BE2C (cell line): ENCODE results near the gene ATF6.

Source experiments
- DNase-seq: peaks from one replicate; pipeline ENCODE4 v3.0.0-alpha.2; 2020
- H3K27me3 ChIP-seq: fragments of 250-450 bp; sonication (Bioruptor Pico); 2 replicates; pipeline ENCODE4 v1.5.1; 2020; ENCODE audit warnings: mild to moderate bottlenecking
- H3K36me3 ChIP-seq: fragments of 250-450 bp; sonication (Bioruptor Pico); 2 replicates; pipeline ENCODE4 v1.5.1; 2020; ENCODE audit warnings: mild to moderate bottlenecking
- H3K4me1 ChIP-seq: fragments of 250-450 bp; sonication (Bioruptor Pico); 2 replicates; pipeline ENCODE4 v1.5.1; 2020
- H3K4me3 ChIP-seq: 2 replicates; pipeline ENCODE4 v1.5.1; 2011; ENCODE audit warnings: low read depth, low read length
- H3K9me3 ChIP-seq: fragments of 250-450 bp; sonication (Bioruptor Pico); 2 replicates; pipeline ENCODE4 v1.5.1; 2020
- TF ChIP-seq, protein P1 (sequence below): IDR thresholded peaks from 2 replicates; pipeline ENCODE4 v1.5.1; 2012; ENCODE audit warnings: mild to moderate bottlenecking, low read depth, low read length

The ATF6 gene

DNA sequence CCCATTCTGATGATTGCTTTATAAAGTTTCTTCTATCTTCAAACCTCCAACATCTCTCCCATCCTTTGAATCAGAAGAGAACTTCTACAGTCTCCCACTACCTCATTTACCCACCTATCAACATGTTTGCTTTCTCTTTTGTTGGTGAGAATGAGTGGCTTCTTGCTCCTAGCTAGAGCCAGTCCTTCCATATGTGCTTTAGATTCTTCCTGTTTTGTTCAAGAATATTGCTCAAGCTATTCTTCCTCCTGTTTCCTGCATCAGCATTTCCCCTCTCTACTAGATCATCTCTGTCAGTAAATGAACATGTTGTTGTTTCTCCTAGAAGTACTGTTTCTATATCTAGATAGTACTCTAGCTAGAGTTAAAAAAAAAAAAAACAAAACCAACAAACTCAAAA lies 6.3 kb downstream of the ATF6 start:
- no peaks in the 10 kb centered on the region for H3K4me1 ChIP-seq
- no peak overlapping the region for H3K4me3 ChIP-seq
- DNase-seq = no peak
- no peaks in the 10 kb centered on the region for H3K9me3 ChIP-seq
- H3K27me3 ChIP-seq = no peaks in the 10 kb centered on the region
- no peaks in the 10 kb centered on the region for H3K36me3 ChIP-seq
- TF ChIP-seq, protein P1, sequence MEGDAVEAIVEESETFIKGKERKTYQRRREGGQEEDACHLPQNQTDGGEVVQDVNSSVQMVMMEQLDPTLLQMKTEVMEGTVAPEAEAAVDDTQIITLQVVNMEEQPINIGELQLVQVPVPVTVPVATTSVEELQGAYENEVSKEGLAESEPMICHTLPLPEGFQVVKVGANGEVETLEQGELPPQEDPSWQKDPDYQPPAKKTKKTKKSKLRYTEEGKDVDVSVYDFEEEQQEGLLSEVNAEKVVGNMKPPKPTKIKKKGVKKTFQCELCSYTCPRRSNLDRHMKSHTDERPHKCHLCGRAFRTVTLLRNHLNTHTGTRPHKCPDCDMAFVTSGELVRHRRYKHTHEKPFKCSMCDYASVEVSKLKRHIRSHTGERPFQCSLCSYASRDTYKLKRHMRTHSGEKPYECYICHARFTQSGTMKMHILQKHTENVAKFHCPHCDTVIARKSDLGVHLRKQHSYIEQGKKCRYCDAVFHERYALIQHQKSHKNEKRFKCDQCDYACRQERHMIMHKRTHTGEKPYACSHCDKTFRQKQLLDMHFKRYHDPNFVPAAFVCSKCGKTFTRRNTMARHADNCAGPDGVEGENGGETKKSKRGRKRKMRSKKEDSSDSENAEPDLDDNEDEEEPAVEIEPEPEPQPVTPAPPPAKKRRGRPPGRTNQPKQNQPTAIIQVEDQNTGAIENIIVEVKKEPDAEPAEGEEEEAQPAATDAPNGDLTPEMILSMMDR = no peak

DNA sequence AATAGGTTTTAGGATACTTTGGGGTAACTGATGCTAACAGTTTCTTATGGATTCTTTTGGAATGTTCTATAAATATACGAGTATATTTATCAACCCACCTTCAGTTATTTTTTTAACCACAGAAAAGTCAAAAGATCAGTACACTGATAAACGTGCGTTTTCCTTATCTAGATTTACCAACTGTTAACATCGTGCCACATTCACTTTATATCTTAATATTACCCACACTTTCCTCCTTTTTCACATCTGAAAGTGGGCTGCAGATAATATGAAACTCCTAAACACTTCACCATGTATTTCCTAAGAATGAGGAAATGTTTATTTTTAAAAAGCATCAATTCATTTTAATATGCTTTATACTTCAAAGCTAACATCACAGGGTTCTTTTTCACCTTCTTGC lies 7.7 kb downstream of the ATF6 start:
- Histone ChIP-seq H3K36me3 (no peaks in the 10 kb centered on the region), H3K27me3 (no peaks in the 10 kb centered on the region), H3K4me3 (no peak overlapping the region), H3K4me1 (no peaks in the 10 kb centered on the region), H3K9me3 (no peaks in the 10 kb centered on the region)
- TF ChIP-seq, protein P1 = no peak
- no peak for DNase-seq

DNA sequence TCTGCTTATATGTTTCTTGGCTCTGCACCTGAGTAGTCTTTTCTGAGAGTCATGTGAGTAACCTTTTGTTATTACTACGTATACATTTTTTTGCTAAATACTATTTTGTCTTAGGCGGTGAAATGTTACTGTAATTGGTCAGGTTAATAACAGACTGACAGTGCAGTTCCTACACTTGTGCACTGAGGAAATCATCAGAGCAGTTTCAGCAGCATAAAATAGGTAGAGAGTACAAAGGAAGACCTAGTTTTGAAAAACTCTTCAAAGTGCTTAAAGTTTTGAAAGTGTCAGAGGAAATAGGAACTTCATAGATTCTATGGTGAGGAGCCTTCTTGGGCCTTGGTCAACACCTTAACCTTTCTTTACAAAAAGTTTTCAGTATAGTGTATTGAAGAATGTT lies 11.1 kb downstream of the ATF6 start:
- no peaks in the 10 kb centered on the region for H3K9me3 ChIP-seq
- H3K4me1 ChIP-seq = no peaks in the 10 kb centered on the region
- TF ChIP-seq, protein P1 = no peak
- H3K27me3 ChIP-seq = no peaks in the 10 kb centered on the region
- H3K4me3 ChIP-seq = no peak overlapping the region
- no peak for DNase-seq
- H3K36me3 ChIP-seq = peaks cover 6% of the 10 kb centered on the region

DNA sequence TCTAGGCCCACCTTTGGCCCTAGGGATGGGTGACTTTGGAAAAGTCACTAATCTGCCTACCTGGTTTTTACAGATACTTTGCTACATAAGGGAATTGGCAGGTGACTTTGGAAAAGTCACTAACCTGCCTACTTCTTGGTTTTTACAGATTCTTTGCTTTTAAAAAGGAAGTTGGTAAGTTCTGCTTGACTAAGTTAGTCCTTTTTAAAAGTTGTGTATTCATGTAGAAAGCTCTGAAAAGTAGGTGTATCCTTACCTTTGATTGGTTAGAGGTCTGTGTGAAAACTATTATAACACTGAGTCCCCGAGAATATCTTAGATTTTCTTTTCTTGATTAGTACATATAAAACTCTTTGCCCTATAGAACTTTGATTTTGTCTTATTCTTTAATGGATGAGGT lies 12.4 kb downstream of the ATF6 start:
- TF ChIP-seq, protein P1 = no peak
- no peaks in the 10 kb centered on the region for H3K27me3 ChIP-seq
- no peaks in the 10 kb centered on the region for H3K4me1 ChIP-seq
- H3K36me3 ChIP-seq = peaks cover 11% of the 10 kb centered on the region
- no peak overlapping the region for H3K4me3 ChIP-seq
- DNase-seq = no peak
- H3K9me3 ChIP-seq = no peaks in the 10 kb centered on the region

DNA sequence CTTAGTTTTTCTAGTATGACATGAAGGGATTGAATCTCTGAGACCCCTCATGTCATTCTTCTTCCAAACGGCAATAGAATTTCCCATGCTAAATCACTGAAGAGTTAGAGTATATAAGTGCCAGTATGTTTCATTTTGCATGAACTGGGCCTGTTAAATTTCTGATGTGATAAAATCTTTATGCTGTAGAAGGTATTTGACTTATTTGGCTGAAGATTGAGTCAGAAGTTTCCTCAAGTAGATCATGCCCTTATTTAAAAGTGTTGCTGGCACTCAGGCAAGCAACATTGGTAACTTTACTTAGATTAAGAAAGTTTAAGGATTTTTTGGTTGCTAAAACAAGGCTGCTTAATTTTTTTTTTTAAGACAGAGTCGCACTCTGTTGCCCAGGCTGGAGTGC lies 13.3 kb downstream of the ATF6 start:
- Histone ChIP-seq H3K27me3 (no peaks in the 10 kb centered on the region), H3K4me1 (no peaks in the 10 kb centered on the region), H3K4me3 (no peak overlapping the region), H3K36me3 (peaks cover 16% of the 10 kb centered on the region), H3K9me3 (no peaks in the 10 kb centered on the region)
- no peak for DNase-seq
- TF ChIP-seq, protein P1 = no peak

DNA sequence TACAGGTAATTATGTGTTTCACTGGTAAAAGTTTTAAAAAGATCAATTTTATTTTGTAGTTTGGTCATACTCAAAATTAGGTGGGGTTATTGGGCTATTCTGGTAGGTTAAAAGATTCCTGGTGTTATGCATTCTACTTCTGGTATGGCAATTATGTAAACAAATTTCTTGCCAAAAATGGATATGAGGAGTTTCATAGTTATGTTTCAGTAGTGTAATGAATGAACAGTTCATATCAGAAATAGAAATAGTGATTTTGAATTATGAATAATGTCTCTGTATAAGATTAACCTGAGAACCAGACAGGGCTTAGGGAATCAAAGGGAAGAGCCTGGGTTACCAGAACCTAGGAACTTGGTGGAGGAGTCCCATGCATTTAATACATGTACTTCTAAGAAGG lies 15.9 kb downstream of the ATF6 start:
- TF ChIP-seq, protein P1 = no peak

More for the DNA sequence above, 15.9 kb downstream of the ATF6 start:
- no peaks in the 10 kb centered on the region for H3K4me1 ChIP-seq
- H3K36me3 ChIP-seq = peaks cover 16% of the 10 kb centered on the region
- no peaks in the 10 kb centered on the region for H3K27me3 ChIP-seq
- no peak for DNase-seq
- H3K9me3 ChIP-seq = no peaks in the 10 kb centered on the region
- H3K4me3 ChIP-seq = no peak overlapping the region
